Stimulated activated CD8-positive, alpha-beta memory T cell treated with anti-CD3 and anti-CD28 coated beads, Interleukin-7, amount 100 ng/mL, for 48 hours (primary cell): ENCODE data around the gene C10orf90.

Source experiments
- DNase-seq, 2 donors: peaks; one replicate each; pipeline ENCODE4 v3.0.0-alpha.2; 2020; ENCODE audit warnings: low read depth in 1 of 2; ENCODE audit errors: extremely low read depth in 1 of 2

The C10orf90 gene

GRCh38 chr10:126588024-126588423, 82.5 kb downstream of the C10orf90 start:
- DNase-seq = no peak

- DNase-seq = no peak
Observed at GRCh38 chr10:126586878-126587277, 83.6 kb downstream of the C10orf90 start.

GRCh38 chr10:126586128-126586527, 84.4 kb downstream of the C10orf90 start:
- no peak for DNase-seq

GRCh38 chr10:126585249-126586017, 85.1 kb downstream of the C10orf90 start:
- no peak for DNase-seq

- no peak for DNase-seq
Observed at GRCh38 chr10:126584836-126585235, 85.7 kb downstream of the C10orf90 start.

GRCh38 chr10:126583552-126584200, 86.8 kb downstream of the C10orf90 start:
- DNase-seq = no peak

- DNase-seq = no peak
Observed at GRCh38 chr10:126581648-126582046, 88.8 kb downstream of the C10orf90 start.

- no peak for DNase-seq
Observed at GRCh38 chr10:126580873-126581647, 89.4 kb downstream of the C10orf90 start.

- no peak for DNase-seq
Observed at GRCh38 chr10:126576336-126576735, 94.2 kb downstream of the C10orf90 start.

- no peak for DNase-seq
Observed at GRCh38 chr10:126570621-126571602, 99.6 kb downstream of the C10orf90 start.

GRCh38 chr10:126570245-126570570, 100.3 kb downstream of the C10orf90 start:
- DNase-seq = no peak

GRCh38 chr10:126569513-126570244, 100.8 kb downstream of the C10orf90 start:
- no peak for DNase-seq

GRCh38 chr10:126568809-126569385, 101.6 kb downstream of the C10orf90 start:
- DNase-seq = no peak

- no peak for DNase-seq
Observed at GRCh38 chr10:126565871-126566270, 104.6 kb downstream of the C10orf90 start.

- DNase-seq = no peak
Observed at GRCh38 chr10:126565441-126565840, 105.1 kb downstream of the C10orf90 start.

- no peak for DNase-seq
Observed at GRCh38 chr10:126564326-126564888, 106.1 kb downstream of the C10orf90 start.

GRCh38 chr10:126563361-126563760, 107.1 kb downstream of the C10orf90 start:
- DNase-seq = no peak

- no peak for DNase-seq
Observed at GRCh38 chr10:126561921-126562680, 108.4 kb downstream of the C10orf90 start.
